RWPE2 (cell line): ENCODE measurements around the gene FAM151A.
A peak's percentile ranks its signal among the peaks of the same experiment; 100 is the strongest.

Source experiments
- ATAC-seq: fragments of 200-7000 bp; cut with Tn5 transposase; 3 replicates; pipeline ENCODE4 v1.9.1; 2021; ENCODE audit warnings: low read depth
- DNase-seq: peaks from one replicate; pipeline ENCODE4 v3.0.0-alpha.2; 2020; ENCODE audit warnings: low spot score
- H3K27ac ChIP-seq: fragments of 450-650 bp; 2 replicates; pipeline ENCODE4 v1.5.1; 2017; ENCODE audit warnings: mild to moderate bottlenecking; ENCODE audit not compliant: poor library complexity, severe bottlenecking
- H3K27me3 ChIP-seq: fragments of 250-450 bp; sonication (Bioruptor Pico); 2 replicates; pipeline ENCODE4 v1.5.1; 2021; ENCODE audit warnings: mild to moderate bottlenecking, moderate library complexity; ENCODE audit not compliant: insufficient read depth, poor library complexity, severe bottlenecking
- H3K36me3 ChIP-seq: fragments of 250-450 bp; sonication (Bioruptor Pico); 2 replicates; pipeline ENCODE4 v1.5.1; 2020; ENCODE audit warnings: low read depth, mild to moderate bottlenecking, moderate library complexity
- H3K4me1 ChIP-seq: fragments of 250-450 bp; sonication (Bioruptor Pico); 2 replicates; pipeline ENCODE4 v1.5.1; 2021; ENCODE audit warnings: mild to moderate bottlenecking, moderate library complexity; ENCODE audit not compliant: insufficient read depth, poor library complexity, severe bottlenecking
- H3K4me3 ChIP-seq: fragments of 250-450 bp; sonication (Bioruptor Pico); 2 replicates; pipeline ENCODE4 v1.5.1; 2021; ENCODE audit warnings: mild to moderate bottlenecking, moderate library complexity; ENCODE audit not compliant: severe bottlenecking
- H3K9me3 ChIP-seq: fragments of 250-450 bp; sonication (Bioruptor Pico); 2 replicates; pipeline ENCODE4 v1.5.1; 2021; ENCODE audit warnings: mild to moderate bottlenecking, moderate library complexity; ENCODE audit not compliant: severe bottlenecking
- CTCF ChIP-seq: fragments of 450-650 bp; IDR thresholded peaks from one replicate; pipeline ENCODE4 v1.5.1; 2017; ENCODE audit warnings: mild to moderate bottlenecking, moderate library complexity; ENCODE audit not compliant: poor library complexity, severe bottlenecking

Gene FAM151A

GRCh38 chr1:54627196-54627595 is 3.9 kb upstream of the FAM151A start:
- ATAC-seq = no peak
- H3K9me3 ChIP-seq = no peaks in the 10 kb centered on the region
- H3K4me3 ChIP-seq = no peak overlapping the region
- no peaks in the 10 kb centered on the region for H3K4me1 ChIP-seq
- no peak for DNase-seq
- no peaks in the 10 kb centered on the region for H3K36me3 ChIP-seq
- no peak overlapping the region for H3K27ac ChIP-seq
- no peak for TF ChIP-seq CTCF
- H3K27me3 ChIP-seq = no peaks in the 10 kb centered on the region

- no peak for DNase-seq
These were observed 1.4 kb upstream of the FAM151A start for GRCh38 chr1:54624466-54625464.

GRCh38 chr1:54619749-54620148 is 3.6 kb downstream of the FAM151A start:
- Histone ChIP-seq H3K27ac (no peak overlapping the region), H3K36me3 (no peaks in the 10 kb centered on the region), H3K27me3 (no peaks in the 10 kb centered on the region), H3K4me1 (no peaks in the 10 kb centered on the region), H3K4me3 (no peak overlapping the region), H3K9me3 (no peaks in the 10 kb centered on the region)
- ATAC-seq = no peak
- no peak for DNase-seq
- TF ChIP-seq CTCF = no peak

More at GRCh38 chr1:54624466-54625464, 1.4 kb upstream of the FAM151A start:
- TF ChIP-seq CTCF = no peak
- ATAC-seq = no peak
- no peak overlapping the region for H3K27ac ChIP-seq
- no peaks in the 10 kb centered on the region for H3K4me1 ChIP-seq
- H3K9me3 ChIP-seq = no peaks in the 10 kb centered on the region
- no peaks in the 10 kb centered on the region for H3K27me3 ChIP-seq
- H3K4me3 ChIP-seq = no peak overlapping the region
- H3K36me3 ChIP-seq = no peaks in the 10 kb centered on the region

GRCh38 chr1:54615531-54616279 is 7.6 kb downstream of the FAM151A start:
- ATAC-seq (peak; percentile 72), DNase-seq (no peak)
- Histone ChIP-seq H3K9me3 (no peaks in the 10 kb centered on the region), H3K36me3 (no peaks in the 10 kb centered on the region), H3K27ac (no peak overlapping the region), H3K27me3 (no peaks in the 10 kb centered on the region), H3K4me3 (no peak overlapping the region), H3K4me1 (no peaks in the 10 kb centered on the region)
- TF ChIP-seq CTCF = no peak
